ENCODE data around the gene KIAA1549. TPM values are rescaled to one million over a fixed set of nuclear protein-coding genes. Genes with fewer than 3 reads are reported as not detected.

KIAA1549 gene
- total RNA-seq, 1 experiment from 2014 or later: 14.1 TPM

- Histone ChIP-seq H3K4me3 (ENCODE audit: low read depth in 2 of 2, low read length in 2 of 2) (no peak overlapping the region), H3K27me3 (ENCODE audit: control insufficient read depth, insufficient read depth, low read length) (no peaks in the 10 kb centered on the region), H3K27ac (ENCODE audit: low read length) (no peak overlapping the region), H3K9me3 (ENCODE audit: control insufficient read depth, insufficient read depth, low read depth, low read length) (peaks cover 13% of the 10 kb centered on the region; the same call in 1 of the 2 replicates), H3K4me1 (ENCODE audit: control insufficient read depth, insufficient read depth, low read length) (no peaks in the 10 kb centered on the region), H3K36me3 (ENCODE audit: control insufficient read depth, insufficient read depth, low read length) (no peaks in the 10 kb centered on the region; the same call in 1 of the 2 replicates)
- TF ChIP-seq SIN3A (IDR thresholded peaks at IDR 0.05; ENCODE audit: borderline replicate concordance, insufficient read depth, low read depth, low read length) (no peak), REST (IDR thresholded peaks at IDR 0.05; ENCODE audit: insufficient read depth in 1 of 2, low read depth in 2 of 2, low read length in 1 of 2) (no peak), TCF7L2 (IDR thresholded peaks at IDR 0.05; ENCODE audit: low read depth, low read length) (no peak), POLR2AphosphoS5 (IDR thresholded peaks at IDR 0.05; ENCODE audit: low read depth, low read length) (no peak)
- TF ChIP-seq, protein P1, sequence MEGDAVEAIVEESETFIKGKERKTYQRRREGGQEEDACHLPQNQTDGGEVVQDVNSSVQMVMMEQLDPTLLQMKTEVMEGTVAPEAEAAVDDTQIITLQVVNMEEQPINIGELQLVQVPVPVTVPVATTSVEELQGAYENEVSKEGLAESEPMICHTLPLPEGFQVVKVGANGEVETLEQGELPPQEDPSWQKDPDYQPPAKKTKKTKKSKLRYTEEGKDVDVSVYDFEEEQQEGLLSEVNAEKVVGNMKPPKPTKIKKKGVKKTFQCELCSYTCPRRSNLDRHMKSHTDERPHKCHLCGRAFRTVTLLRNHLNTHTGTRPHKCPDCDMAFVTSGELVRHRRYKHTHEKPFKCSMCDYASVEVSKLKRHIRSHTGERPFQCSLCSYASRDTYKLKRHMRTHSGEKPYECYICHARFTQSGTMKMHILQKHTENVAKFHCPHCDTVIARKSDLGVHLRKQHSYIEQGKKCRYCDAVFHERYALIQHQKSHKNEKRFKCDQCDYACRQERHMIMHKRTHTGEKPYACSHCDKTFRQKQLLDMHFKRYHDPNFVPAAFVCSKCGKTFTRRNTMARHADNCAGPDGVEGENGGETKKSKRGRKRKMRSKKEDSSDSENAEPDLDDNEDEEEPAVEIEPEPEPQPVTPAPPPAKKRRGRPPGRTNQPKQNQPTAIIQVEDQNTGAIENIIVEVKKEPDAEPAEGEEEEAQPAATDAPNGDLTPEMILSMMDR (IDR thresholded peaks at IDR 0.05): no peak
- in situ Hi-C loops (cut with HindIII; ENCODE audit: low pct_unique_long_range_greater_than_20kb, low sequenced_read_pairs) (no loop called here), intact Hi-C loops (cut with micrococcal nuclease; ENCODE audit: unreplicated experiment) (no loop called here)
- CTCF ChIA-PET: no interaction called here
- ATAC-seq (no peak), DNase-seq (ENCODE audit: low read depth, low spot score) (no peak)
- POLR2A ChIA-PET: interaction anchor here (0.6 kb wide), 1 partner anchor 18 kb away, joined by 6 read pairs; no protein-coding TSS in a partner anchor
- no TSS peak for BruUV-seq (replicated peaks)
Measured at GRCh38 chr7:139004321-139005090, 23.3 kb upstream of the KIAA1549 start.

GRCh38 chr7:138999414-138999813, 18.2 kb upstream of the KIAA1549 start:
- ChIA-PET CTCF (no interaction called here), POLR2A (no interaction called here)
- DNase-seq (ENCODE audit: low read depth, low spot score) (no peak), ATAC-seq (no peak)
- Histone ChIP-seq H3K36me3 (ENCODE audit: control insufficient read depth, insufficient read depth, low read length) (no peaks in the 10 kb centered on the region; the same call in 1 of the 2 replicates), H3K27ac (ENCODE audit: low read length) (no peak overlapping the region), H3K27me3 (ENCODE audit: control insufficient read depth, insufficient read depth, low read length) (no peaks in the 10 kb centered on the region), H3K4me3 (ENCODE audit: low read depth in 2 of 2, low read length in 2 of 2) (no peak overlapping the region), H3K4me1 (ENCODE audit: control insufficient read depth, insufficient read depth, low read length) (no peaks in the 10 kb centered on the region; the same call in 1 of the 2 replicates), H3K9me3 (ENCODE audit: control insufficient read depth, insufficient read depth, low read depth, low read length) (peaks cover 9% of the 10 kb centered on the region; the same call in 1 of the 2 replicates)
- no TSS peak for BruUV-seq (replicated peaks)
- TF ChIP-seq REST (IDR thresholded peaks at IDR 0.05; ENCODE audit: insufficient read depth in 1 of 2, low read depth in 2 of 2, low read length in 1 of 2) (no peak), SIN3A (IDR thresholded peaks at IDR 0.05; ENCODE audit: borderline replicate concordance, insufficient read depth, low read depth, low read length) (no peak), POLR2AphosphoS5 (IDR thresholded peaks at IDR 0.05; ENCODE audit: low read depth, low read length) (no peak), TCF7L2 (IDR thresholded peaks at IDR 0.05; ENCODE audit: low read depth, low read length) (no peak)
- TF ChIP-seq, protein P1 (IDR thresholded peaks at IDR 0.05): no peak
- intact Hi-C loops (cut with micrococcal nuclease; ENCODE audit: unreplicated experiment) (no loop called here), in situ Hi-C loops (cut with HindIII; ENCODE audit: low pct_unique_long_range_greater_than_20kb, low sequenced_read_pairs) (no loop called here)
